GM12878 (cell line): ENCODE measurements around the gene MSH2. TPM values are rescaled to one million over a fixed set of nuclear protein-coding genes. Genes with fewer than 3 reads are reported as not detected.

ENCODE experiments used
- ATAC-seq: fragments of 200-7000 bp; cut with Tn5 transposase; 3 replicates; pipeline ENCODE4 v1.9.1; 2020; ENCODE audit warnings: mild to moderate bottlenecking, moderate library complexity
- BruUV-seq: library from RNA; stranded (reverse); fragments of 400-500 nt; replicated peaks from 2 replicates; lab custom pipeline; 2021; lab: Mats Ljungman, UMichigan
- CTCF ChIA-PET: fragments of 300-600 bp; sonication (Branson Sonifier 250); formaldehyde crosslinking; extraction: SDS; loops from one replicate; lab custom pipeline; 2021; ENCODE audit warnings: inconsistent platforms; lab: Yijun Ruan, JAX
- POLR2A ChIA-PET: fragments of 350-600 bp; formaldehyde crosslinking; extraction: SDS; loops from one replicate; lab custom pipeline; 2021; ENCODE audit warnings: inconsistent platforms; lab: Charles Lee
- RAD21 ChIA-PET: fragments of 300-600 bp; sonication (Branson Sonifier 250); formaldehyde crosslinking; loops from one replicate; lab custom pipeline; 2023; ENCODE audit warnings: antibody characterized with exemption; ENCODE audit not compliant: unreplicated experiment; lab: Charles Lee
- SMC1A ChIA-PET: fragments of 300-600 bp; sonication (Branson Sonifier 250); formaldehyde crosslinking; loops from one replicate; lab custom pipeline; 2023; ENCODE audit not compliant: unreplicated experiment, uncharacterized antibody; lab: Charles Lee
- DNase-seq: peaks from one replicate; pipeline ENCODE4 v3.0.0-alpha.2; 2011; ENCODE audit warnings: low read depth, low spot score
- FAIRE-seq: peaks from 3 replicates; lab custom pipeline; 2011; peaks lifted over from hg19 to GRCh38; lab: Jason Lieb, UNC
- H2AFZ ChIP-seq: 2 replicates; pipeline ENCODE4 v1.6.0; 2011; ENCODE audit warnings: low read depth, low read length, control low read depth; ENCODE audit not compliant: control insufficient read depth
- H3K27ac ChIP-seq: 2 replicates; pipeline ENCODE4 v1.5.1; 2011; ENCODE audit warnings: control low read depth; ENCODE audit not compliant: control insufficient read depth, insufficient read depth
- H3K27me3 ChIP-seq, 2 experiments: replicated peaks in 1 of 2; 2 replicates each; pipeline versions ENCODE4 v1.6.0 to v1.6.1; 2011; ENCODE audit warnings: low read length in 1 of 2; ENCODE audit not compliant: control insufficient read depth in 2 of 2, insufficient read depth in 2 of 2
- H3K36me3 ChIP-seq, 2 experiments: 2 replicates each; pipeline ENCODE4 v1.5.1; 2011; ENCODE audit warnings: low read length in 1 of 2; ENCODE audit not compliant: control insufficient read depth in 2 of 2, insufficient read depth in 2 of 2
- H3K4me1 ChIP-seq: 2 replicates; pipeline ENCODE4 v1.6.1; 2011; ENCODE audit warnings: mild to moderate bottlenecking, low read length, moderate library complexity, mixed read lengths; ENCODE audit not compliant: control insufficient read depth, insufficient read depth
- H3K4me2 ChIP-seq: 2 replicates; pipeline ENCODE4 v1.6.0; 2011; ENCODE audit warnings: control low read depth; ENCODE audit not compliant: control insufficient read depth, insufficient read depth
- H3K4me3 ChIP-seq: fragments of 200-600 bp; sonication (generic); 2 replicates; pipeline ENCODE4 v1.5.1; 2016
- H3K79me2 ChIP-seq: 2 replicates; pipeline ENCODE4 v1.6.0; 2011; ENCODE audit warnings: low read length; ENCODE audit not compliant: control insufficient read depth, insufficient read depth
- H3K9ac ChIP-seq: 2 replicates; pipeline ENCODE4 v1.8.0; 2011; ENCODE audit warnings: low read length, control low read depth, mixed read lengths; ENCODE audit not compliant: control insufficient read depth, insufficient read depth
- H3K9me3 ChIP-seq: replicated peaks from 3 replicates; pipeline ENCODE4 v1.5.1; 2011; ENCODE audit warnings: mild to moderate bottlenecking, low read length; ENCODE audit not compliant: control insufficient read depth, insufficient read depth
- H4K20me1 ChIP-seq: 2 replicates; pipeline ENCODE4 v1.6.0; 2011; ENCODE audit not compliant: control insufficient read depth, insufficient read depth
- CHD1 ChIP-seq: IDR thresholded peaks from 2 replicates; pipeline ENCODE4 v1.6.1; 2012; ENCODE audit warnings: low read depth, low read length, improper control_type of control experiment
- DPF2 ChIP-seq: fragments of 450-650 bp; IDR thresholded peaks from 2 replicates; pipeline ENCODE4 v1.6.1; 2017; ENCODE audit warnings: mild to moderate bottlenecking
- EGR1 ChIP-seq, 2 experiments: IDR thresholded peaks; 1 replicate in 1 of 2; 2 replicates in 1 of 2; pipeline ENCODE4 v1.6.1; 2011 to 2012; ENCODE audit warnings: low read depth in 2 of 2, low read length in 2 of 2, borderline replicate concordance in 1 of 2, mild to moderate bottlenecking in 1 of 2, moderate library complexity in 1 of 2
- EZH2 ChIP-seq: IDR thresholded peaks from 2 replicates; pipeline ENCODE4 v1.6.1; 2012; ENCODE audit warnings: low read depth, mild to moderate bottlenecking, control low read depth, inconsistent platforms, low read length, borderline replicate concordance; ENCODE audit not compliant: control insufficient read depth
- IKZF1 ChIP-seq: fragments of 450-650 bp; conservative IDR thresholded peaks from 2 replicates; pipeline ENCODE4 v1.6.1; 2017; ENCODE audit warnings: antibody characterized with exemption, mild to moderate bottlenecking
- IKZF2 ChIP-seq, 2 experiments: fragments of 450-650 bp; IDR thresholded peaks; 2 replicates each; pipeline ENCODE4 v1.6.1; 2017; ENCODE audit warnings: mild to moderate bottlenecking in 2 of 2, moderate library complexity in 2 of 2
- KDM1A ChIP-seq: fragments of 200-600 bp; sonication (generic); IDR thresholded peaks from 2 replicates; pipeline ENCODE4 v1.6.1; 2016; ENCODE audit warnings: borderline replicate concordance
- KLF5 ChIP-seq: fragments of 450-650 bp; IDR thresholded peaks from 2 replicates; pipeline ENCODE4 v1.6.1; 2014; ENCODE audit warnings: mild to moderate bottlenecking; ENCODE audit not compliant: partially characterized antibody
- LARP7 ChIP-seq: fragments of 450-650 bp; IDR thresholded peaks from 2 replicates; pipeline ENCODE4 v1.6.1; 2017; ENCODE audit warnings: mild to moderate bottlenecking
- MXI1 ChIP-seq: fragments of 150-350 bp; IDR thresholded peaks from 2 replicates; pipeline ENCODE4 v1.6.1; 2011; ENCODE audit warnings: low read depth, mild to moderate bottlenecking, inconsistent platforms, low read length, improper control_type of control experiment
- NFYA ChIP-seq: IDR thresholded peaks from 2 replicates; pipeline ENCODE4 v1.6.1; 2011; ENCODE audit warnings: low read depth, mild to moderate bottlenecking, low read length, improper control_type of control experiment, borderline replicate concordance
- NR2C2 ChIP-seq: IDR thresholded peaks from 2 replicates; pipeline ENCODE4 v1.6.1; 2011; ENCODE audit warnings: borderline replicate concordance, low read depth; ENCODE audit not compliant: control insufficient read depth, insufficient read length
- POLR2AphosphoS2 ChIP-seq: IDR thresholded peaks from 2 replicates; pipeline ENCODE4 v1.6.1; 2011; ENCODE audit warnings: low read depth, mild to moderate bottlenecking, low read length, improper control_type of control experiment, moderate library complexity
- POLR2AphosphoS5 ChIP-seq: IDR thresholded peaks from 2 replicates; pipeline ENCODE4 v1.6.1; 2011; ENCODE audit warnings: mild to moderate bottlenecking, low read length, inconsistent platforms
- RFX5 ChIP-seq: IDR thresholded peaks from 2 replicates; pipeline ENCODE4 v1.6.1; 2011; ENCODE audit warnings: low read depth, low read length, improper control_type of control experiment
- USF2 ChIP-seq: IDR thresholded peaks from 2 replicates; pipeline ENCODE4 v1.6.1; 2011; ENCODE audit warnings: low read depth, low read length, improper control_type of control experiment, borderline replicate concordance
- YY1 ChIP-seq: IDR thresholded peaks from 2 replicates; pipeline ENCODE4 v1.6.1; 2011; ENCODE audit warnings: low read depth, mild to moderate bottlenecking, low read length
- ZNF207 ChIP-seq: fragments of 450-650 bp; IDR thresholded peaks from 2 replicates; pipeline ENCODE4 v1.6.1; 2014; ENCODE audit warnings: antibody characterized with exemption, mild to moderate bottlenecking, borderline replicate concordance
- ZNF274 ChIP-seq: IDR thresholded peaks from one replicate; pipeline ENCODE4 v1.8.0; 2011; ENCODE audit not compliant: insufficient read length, insufficient read depth
- WGBS: methylation state at CpG from one replicate; pipeline ENCODE4 v1.1.6; 2016; ENCODE audit warnings: low lambda C conversion rate; ENCODE audit not compliant: insufficient replicate concordance, insufficient coverage; ENCODE audit errors: missing lambda C conversion rate; 5-methylcytosine and 5-hydroxymethylcytosine counted together
- in situ Hi-C: fragments of 300-500 bp; cut with MboI; formaldehyde crosslinking; loops from 9 replicates; pipeline ENCODE4 v1.14.3; 2018; ENCODE audit warnings: mixed read lengths
- intact Hi-C: fragments of 100-400 bp; cut with micrococcal nuclease; formaldehyde crosslinking; loops from one replicate; pipeline ENCODE4 v1.14.2; 2022; ENCODE audit not compliant: unreplicated experiment
- polyA plus RNA-seq, 11 experiments: library from polyadenylated mRNA; depleted of rRNA in 4 of 11; unstranded in 6 of 11; stranded (reverse) in 5 of 11; fragments of >200 nt; fragmentation: Nextera tagmentation in 4 of 11; fragmentation: Illumina TruSeq in 1 of 11; extraction: Ambion mirVana in 4 of 11; extraction: Trizol in 1 of 11; gene quantifications; 1 replicate in 1 of 11; 2 replicates in 10 of 11; pipeline versions ENCODE4 v1.2.1 to v1.2.3, GENCODE V29; 2011 to 2016; ENCODE audit warnings: inconsistent platforms in 2 of 11, missing spikeins in 2 of 11, low read depth in 1 of 11
- total RNA-seq, 4 experiments: library from RNA; depleted of rRNA in 3 of 4; stranded (reverse); fragments of >200 nt in 3 of 4; fragmentation: Illumina TruSeq in 1 of 4; extraction: Trizol in 1 of 4; gene quantifications; 2 replicates each; pipeline versions ENCODE4 v1.2.1 to v1.2.3, GENCODE V29; 2013 to 2021

The MSH2 gene
- total and polyA plus RNA-seq, 10 of the 15 experiments (the other 5 are each of a cell fraction or from before 2014, with no cell fraction given), result 24.3 to 94.4 (median 55.5) TPM

- POLR2A ChIA-PET, result no interaction called here
Measured at GRCh38 chr2:47528874-47529273, 125.9 kb downstream of the MSH2 start.

More at GRCh38 chr2:47528874-47529273, 125.9 kb downstream of the MSH2 start:
- in situ Hi-C loops, result no loop called here
- SMC1A ChIA-PET, result no interaction called here
- DNase-seq, result no peak
- no peak for FAIRE-seq
- Histone ChIP-seq H3K79me2 (no peaks in the 10 kb centered on the region), H3K4me3 (no peak overlapping the region), H3K9ac (no peak overlapping the region), H2AFZ (no peak overlapping the region), H3K27ac (no peak overlapping the region), H3K36me3 (no peaks in the 10 kb centered on the region), H3K27me3 (no peaks in the 10 kb centered on the region), H3K9me3 (no peaks in the 10 kb centered on the region), H4K20me1 (no peaks in the 10 kb centered on the region; the same call in 1 of the 2 replicates), H3K4me1 (no peaks in the 10 kb centered on the region), H3K4me2 (no peak overlapping the region)
- intact Hi-C loops, result no loop called here
- whole genome bisulfite sequencing, result 53% methylated on average over 6 of the region's 6 CpGs
- RAD21 ChIA-PET, result no interaction called here
- CTCF ChIA-PET, result interaction anchor here (2.0 kb wide), 1 partner anchor 239 kb away, joined by 8 read pairs; no protein-coding TSS in a partner anchor
- ATAC-seq, result no peak
- no TSS peak for BruUV-seq
- TF ChIP-seq POLR2AphosphoS2 (no peak), USF2 (no peak), RFX5 (no peak), NFYA (no peak), NR2C2 (no peak), YY1 (no peak), KLF5 (no peak), CHD1 (no peak), IKZF1 (no peak), DPF2 (no peak), EZH2 (no peak), POLR2AphosphoS5 (no peak), MXI1 (no peak), EGR1 (IDR thresholded peaks at IDR 0.05; ENCODE audit: borderline replicate concordance in 1 of 2, low read depth in 2 of 2, low read length in 2 of 2) (no peak), ZNF207 (no peak), KDM1A (no peak), IKZF2 (IDR thresholded peaks at IDR 0.05) (no peak), LARP7 (no peak), ZNF274 (no peak)
